SK-N-SH (cell line): ENCODE results near the gene OR51S1. TPM values are rescaled to one million over a fixed set of nuclear protein-coding genes. Genes with fewer than 3 reads are reported as not detected.
"Not testable (repeated sequence)": the region's sequence is repeated elsewhere in the genome, so short reads cannot be mapped to it uniquely, and the experiment has no call there.

Source experiments
- CTCF ChIA-PET: fragments of 300-600, 350-600 bp; formaldehyde crosslinking; extraction: SDS; loops from one replicate; lab custom pipeline; 2021; lab: Yijun Ruan, JAX
- POLR2A ChIA-PET: fragments of 350-600 bp; sonication (Branson Sonifier 250); formaldehyde crosslinking; extraction: SDS; loops from one replicate; lab custom pipeline; 2020; ENCODE audit warnings: antibody characterized with exemption, inconsistent platforms; lab: Yijun Ruan, JAX
- DNase-seq: peaks from one replicate; pipeline ENCODE4 v3.0.0; 2012
- H2AFZ ChIP-seq: fragments of 200-600 bp; sonication (generic); 2 replicates; pipeline ENCODE4 v1.8.1; 2016; ENCODE audit warnings: antibody characterized with exemption, mild to moderate bottlenecking, low read depth
- H3F3A ChIP-seq: fragments of 200-600 bp; sonication (generic); replicated peaks from 2 replicates; pipeline ENCODE3; 2016; ENCODE audit warnings: antibody characterized with exemption, mild to moderate bottlenecking; ENCODE audit not compliant: insufficient read depth
- H3K27ac ChIP-seq, 2 experiments: fragments of 200-500 bp in 1 of 2; fragments of 200-600 bp in 1 of 2; sonication (Bioruptor generic) in 1 of 2; sonication (generic), shearing (Covaris generic) in 1 of 2; 2 replicates each; pipeline versions ENCODE4 v1.5.1 to v1.6.1; 2014 to 2016; ENCODE audit warnings: low read depth in 2 of 2, inconsistent platforms in 1 of 2, low read length in 1 of 2, mild to moderate bottlenecking in 1 of 2, mixed read lengths in 1 of 2
- H3K27me3 ChIP-seq: fragments of 200-600 bp; sonication (generic), shearing (Covaris generic); 2 replicates; pipeline ENCODE4 v1.6.1; 2016; ENCODE audit warnings: mixed run types; ENCODE audit not compliant: insufficient read depth
- H3K36me3 ChIP-seq, 2 experiments: fragments of 200-500 bp in 1 of 2; fragments of 200-600 bp in 1 of 2; sonication (Bioruptor generic) in 1 of 2; sonication (generic) in 1 of 2; replicated peaks in 1 of 2; 2 replicates each; pipeline versions ENCODE3 to v1.5.1; 2014 to 2016; ENCODE audit warnings: low read length in 1 of 2, mild to moderate bottlenecking in 1 of 2; ENCODE audit not compliant: insufficient read depth in 2 of 2, control insufficient read depth in 1 of 2
- H3K4me1 ChIP-seq, 2 experiments: fragments of 200-500 bp in 1 of 2; fragments of 200-600 bp in 1 of 2; sonication (Bioruptor generic) in 1 of 2; sonication (generic), shearing (Covaris generic) in 1 of 2; 2 replicates each; pipeline versions ENCODE4 v1.5.1 to v1.6.1; 2014 to 2016; ENCODE audit warnings: low read depth in 1 of 2, low read length in 1 of 2, mixed run types in 1 of 2; ENCODE audit not compliant: insufficient read depth in 2 of 2, control insufficient read depth in 1 of 2
- H3K4me2 ChIP-seq: fragments of 200-600 bp; sonication (generic), shearing (Covaris generic); 2 replicates; pipeline ENCODE4 v1.6.1; 2017; ENCODE audit warnings: mixed run types
- H3K4me3 ChIP-seq, 2 experiments: fragments of 200-500 bp in 1 of 2; fragments of 200-600 bp in 1 of 2; sonication (Bioruptor generic) in 1 of 2; sonication (generic), shearing (Covaris generic) in 1 of 2; 2 replicates each; pipeline versions ENCODE4 v1.5.1 to v1.8.1; 2014 to 2016; ENCODE audit warnings: low read depth in 2 of 2, inconsistent platforms in 1 of 2, low read length in 1 of 2, mild to moderate bottlenecking in 1 of 2, mixed read lengths in 1 of 2, moderate library complexity in 1 of 2
- H3K79me2 ChIP-seq: fragments of 200-600 bp; sonication (generic); 2 replicates; pipeline ENCODE4 v1.8.1; 2017; ENCODE audit warnings: mild to moderate bottlenecking; ENCODE audit not compliant: insufficient read depth
- H3K9ac ChIP-seq: fragments of 200-600 bp; sonication (generic); 2 replicates; pipeline ENCODE4 v1.6.1; 2017; ENCODE audit warnings: mixed run types
- H3K9me2 ChIP-seq: fragments of 200-600 bp; sonication (generic); 2 replicates; pipeline ENCODE4 v1.6.1; 2017; ENCODE audit warnings: mixed run types
- H3K9me3 ChIP-seq: fragments of 200-600 bp; sonication (generic); 2 replicates; pipeline ENCODE4 v1.6.1; 2017; ENCODE audit warnings: mixed run types, mild to moderate bottlenecking, moderate library complexity
- H4K20me1 ChIP-seq: fragments of 200-600 bp; sonication (generic); 2 replicates; pipeline ENCODE4 v1.6.1; 2017; ENCODE audit warnings: mild to moderate bottlenecking, mixed run types; ENCODE audit not compliant: insufficient read depth
- GATA2 ChIP-seq: sonication (generic); formaldehyde crosslinking; IDR thresholded peaks from 2 replicates; pipeline ENCODE4 v1.5.0; 2020; ENCODE audit warnings: mild to moderate bottlenecking, missing genetic modification reagents
- IRF3 ChIP-seq: fragments of 150-350 bp; IDR thresholded peaks from 2 replicates; pipeline ENCODE4 v1.6.1; 2016; ENCODE audit warnings: mild to moderate bottlenecking, low read depth, low read length
- MXI1 ChIP-seq: IDR thresholded peaks from 2 replicates; pipeline ENCODE4 v1.6.1; 2012; ENCODE audit warnings: mild to moderate bottlenecking, low read depth, low read length, improper control_type of control experiment
- NRF1 ChIP-seq: IDR thresholded peaks from 2 replicates; pipeline ENCODE4 v1.6.1; 2012; ENCODE audit warnings: low read depth, mild to moderate bottlenecking, low read length
- POLR2AphosphoS5 ChIP-seq: IDR thresholded peaks from 2 replicates; pipeline ENCODE4 v1.6.1; 2012; ENCODE audit warnings: low read depth, low read length
- SIN3A ChIP-seq: IDR thresholded peaks from 2 replicates; pipeline ENCODE4 v1.6.1; 2012; ENCODE audit warnings: low read depth, mild to moderate bottlenecking, low read length, moderate library complexity, borderline replicate concordance
- WGBS: methylation state at CpG from one replicate; pipeline ENCODE4 v1.1.6; 2017; ENCODE audit warnings: low lambda C conversion rate; 5-methylcytosine and 5-hydroxymethylcytosine counted together
- polyA plus RNA-seq, 3 experiments: library from polyadenylated mRNA; depleted of rRNA; stranded (reverse); fragments of >200 nt; gene quantifications; 2 replicates each; pipeline ENCODE4 v1.2.3, GENCODE V29; 2012

Gene OR51S1
- polyA plus RNA-seq, 1 of the 3 experiments (the other 2 are of a cell fraction): not detected

DNA sequence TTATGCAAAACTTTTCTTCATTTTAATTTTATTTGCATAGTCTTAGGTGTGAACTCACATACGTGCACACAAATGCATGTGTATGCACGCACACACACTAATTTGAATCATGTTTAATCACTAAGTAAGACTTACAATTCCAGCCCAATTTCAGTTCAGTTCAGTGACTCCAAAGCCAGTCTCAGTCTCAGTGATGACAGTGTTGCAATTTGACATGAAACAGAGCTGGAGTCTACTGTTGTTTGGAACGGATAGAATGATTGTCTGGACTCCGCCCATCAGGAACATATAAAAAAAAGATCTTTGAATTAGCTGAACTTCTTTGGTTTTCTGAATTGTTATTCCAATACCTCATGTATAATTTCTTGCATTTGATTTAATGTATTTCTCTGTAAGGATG lies 14.9 kb upstream of the OR51S1 start:
- no peaks in the 10 kb centered on the region for H3K36me3 ChIP-seq
- CTCF ChIA-PET: no interaction called here
- TF ChIP-seq GATA2 (CRISPR knock-in tag) (no peak), SIN3A (no peak), POLR2AphosphoS5 (no peak), IRF3 (no peak)
- TF ChIP-seq, all 33 proteins: peak for 0
- Histone ChIP-seq H3K27me3 (no peaks in the 10 kb centered on the region), H3K9ac (no peak overlapping the region), H3K9me2 (no peaks in the 10 kb centered on the region), H2AFZ (no peak overlapping the region), H3K79me2 (no peaks in the 10 kb centered on the region), H3K27ac (no peak overlapping the region), H3F3A (no peaks in the 10 kb centered on the region), H3K4me1 (no peaks in the 10 kb centered on the region), H3K4me3 (no peak overlapping the region), H3K9me3 (no peaks in the 10 kb centered on the region), H3K4me2 (no peak overlapping the region), H4K20me1 (no peaks in the 10 kb centered on the region)
- WGBS: 2% methylated on average over 4 of the region's 4 CpGs
- POLR2A ChIA-PET: no interaction called here
- DNase-seq: no peak

- no peaks in the 10 kb centered on the region for H3K9me2 ChIP-seq
- ChIA-PET CTCF (no interaction called here), POLR2A (no interaction called here)
- no peak overlapping the region for H3K9ac ChIP-seq
- no peaks in the 10 kb centered on the region for H3F3A ChIP-seq
- H3K36me3 ChIP-seq: no peaks in the 10 kb centered on the region
- H4K20me1 ChIP-seq: no peaks in the 10 kb centered on the region
- no peak overlapping the region for H3K4me3 ChIP-seq
- H2AFZ ChIP-seq: no peak overlapping the region
- no peak for TF ChIP-seq NRF1
- no peak for TF ChIP-seq MXI1
- TF ChIP-seq, all 33 proteins: peak for 0
- no peak overlapping the region for H3K27ac ChIP-seq
- H3K4me2 ChIP-seq: no peak overlapping the region
- H3K79me2 ChIP-seq: no peaks in the 10 kb centered on the region
- no peaks in the 10 kb centered on the region for H3K4me1 ChIP-seq
- DNase-seq: no peak
- H3K27me3 ChIP-seq: no peaks in the 10 kb centered on the region
- no peaks in the 10 kb centered on the region for H3K9me3 ChIP-seq
These were observed 13.6 kb upstream of the OR51S1 start for GRCh38 chr11:4862447-4863236.

GRCh38 chr11:4854286-4854685 lies 5.3 kb upstream of the OR51S1 start:
- H3K36me3 ChIP-seq, H2AFZ ChIP-seq, H3K79me2 ChIP-seq, H3F3A ChIP-seq, H3K9ac ChIP-seq, H3K27me3 ChIP-seq, CTCF ChIA-PET, POLR2A ChIA-PET, H3K4me1 ChIP-seq, H3K9me2 ChIP-seq, H3K9me3 ChIP-seq, DNase-seq, H3K4me2 ChIP-seq, H3K27ac ChIP-seq, H4K20me1 ChIP-seq, H3K4me3 ChIP-seq: not testable (repeated sequence)
- WGBS: 10% methylated on average over 2 of the region's 7 CpGs
